K562 (cell line): ENCODE data around the gene HOXA13. TPM values are rescaled to one million over a fixed set of nuclear protein-coding genes. Genes with fewer than 3 reads are reported as not detected.

Source experiments
- ATAC-seq: fragments of 200-7000 bp; cut with Tn5 transposase; 3 replicates; pipeline ENCODE4 v1.9.1; 2020; ENCODE audit warnings: moderate library complexity
- BruUV-seq: library from RNA; stranded (reverse); fragments of 400-500 nt; replicated peaks from 2 replicates; lab custom pipeline; 2021; lab: Mats Ljungman, UMichigan
- CTCF ChIA-PET: fragments of 300-600 bp; formaldehyde crosslinking; extraction: SDS; loops from one replicate; lab custom pipeline; 2021; ENCODE audit warnings: low intra/inter-chr PET ratio; lab: Yijun Ruan, JAX
- POLR2A ChIA-PET: fragments of 300-600, 350-650 bp; sonication (Branson Sonifier 250); formaldehyde crosslinking; extraction: SDS; loops from one replicate; lab custom pipeline; 2021; ENCODE audit warnings: antibody characterized with exemption, inconsistent platforms; lab: Yijun Ruan, JAX
- DNase-seq, 4 experiments: peaks; one replicate each; pipeline versions ENCODE4 v3.0.0 to v3.0.0-alpha.2; 2011 to 2018; ENCODE audit warnings: low spot score in 3 of 4, mixed read lengths in 3 of 4; ENCODE audit errors: extremely low read depth in 1 of 4
- FAIRE-seq: peaks from 2 replicates; lab custom pipeline; 2011; peaks lifted over from hg19 to GRCh38; lab: Jason Lieb, UNC
- H2AFZ ChIP-seq: 2 replicates; pipeline ENCODE4 v1.6.0; 2011; ENCODE audit warnings: low read depth, low read length, control low read depth, inconsistent platforms
- H3K27ac ChIP-seq: fragments of 200-600 bp; 3 replicates; pipeline ENCODE4 v1.8.0; 2011; ENCODE audit warnings: low read depth, mild to moderate bottlenecking, control low read depth, inconsistent platforms, low read length, moderate library complexity, mixed read lengths; ENCODE audit errors: extremely low read depth
- H3K27me3 ChIP-seq, 2 experiments: fragments of 300-600 bp in 1 of 2; 2 replicates in 1 of 2; 3 replicates in 1 of 2; pipeline versions ENCODE4 v1.6.0 to v1.8.0; 2011; ENCODE audit warnings: inconsistent platforms in 2 of 2, low read length in 2 of 2, mild to moderate bottlenecking in 1 of 2, mixed read lengths in 1 of 2, moderate library complexity in 1 of 2; ENCODE audit not compliant: control insufficient read depth in 2 of 2, insufficient read depth in 2 of 2
- H3K36me3 ChIP-seq: fragments of 300-600 bp; 3 replicates; pipeline ENCODE4 v1.8.0; 2011; ENCODE audit warnings: mild to moderate bottlenecking, low read length, inconsistent platforms; ENCODE audit not compliant: control insufficient read depth, insufficient read depth
- H3K4me1 ChIP-seq, 2 experiments: fragments of 200-600 bp in 1 of 2; replicated peaks in 1 of 2; 2 replicates in 1 of 2; 3 replicates in 1 of 2; pipeline versions ENCODE4 v1.5.1 to v1.8.0; 2011; ENCODE audit warnings: inconsistent platforms in 2 of 2, low read length in 2 of 2, mild to moderate bottlenecking in 1 of 2, mixed read lengths in 1 of 2, moderate library complexity in 1 of 2; ENCODE audit not compliant: control insufficient read depth in 2 of 2, insufficient read depth in 2 of 2
- H3K4me2 ChIP-seq: 2 replicates; pipeline ENCODE4 v1.6.1; 2011; ENCODE audit warnings: low read length, control low read depth, inconsistent platforms, mixed read lengths; ENCODE audit not compliant: insufficient read depth
- H3K4me3 ChIP-seq: fragments of 200-600 bp; sonication (generic), shearing (Covaris generic); 2 replicates; pipeline ENCODE4 v1.5.1; 2016; ENCODE audit warnings: control low read depth, inconsistent platforms
- H3K79me2 ChIP-seq: fragments of 200-600 bp; 3 replicates; pipeline ENCODE4 v1.8.0; 2011; ENCODE audit warnings: low read length, inconsistent platforms; ENCODE audit not compliant: control insufficient read depth, insufficient read depth
- H3K9ac ChIP-seq, 2 experiments: 2 replicates each; pipeline versions ENCODE4 v1.6.0 to v1.6.1; 2011; ENCODE audit warnings: low read depth in 2 of 2, low read length in 2 of 2, control low read depth in 1 of 2, inconsistent platforms in 1 of 2, mild to moderate bottlenecking in 1 of 2, mixed read lengths in 1 of 2; ENCODE audit not compliant: insufficient read depth in 1 of 2
- H3K9me1 ChIP-seq: one replicate; pipeline ENCODE4 v1.6.0; 2011; ENCODE audit warnings: inconsistent platforms, mild to moderate bottlenecking, low read length, moderate library complexity; ENCODE audit not compliant: control insufficient read depth, insufficient read depth
- H3K9me3 ChIP-seq: replicated peaks from 2 replicates; pipeline ENCODE4 v1.5.1; 2011; ENCODE audit warnings: low read depth, low read length, inconsistent platforms; ENCODE audit not compliant: control insufficient read depth, insufficient read depth
- H4K20me1 ChIP-seq: replicated peaks from 2 replicates; pipeline ENCODE4 v1.6.1; 2011; ENCODE audit warnings: low read length, inconsistent platforms, mixed read lengths; ENCODE audit not compliant: control insufficient read depth, insufficient read depth
- BCOR ChIP-seq: fragments of 450-650 bp; IDR thresholded peaks from 2 replicates; pipeline ENCODE4 v1.6.1; 2016
- CBFA2T2 ChIP-seq: fragments of 450-650 bp; conservative IDR thresholded peaks from 2 replicates; pipeline ENCODE4 v1.6.1; 2017; ENCODE audit warnings: mild to moderate bottlenecking
- CREB1 ChIP-seq, 2 experiments: sonication (generic) in 1 of 2; formaldehyde crosslinking in 1 of 2; IDR thresholded peaks; 2 replicates each; pipeline versions ENCODE4 v1.6.1 to v1.8.0; 2012 to 2022; ENCODE audit warnings: inconsistent platforms in 1 of 2, mild to moderate bottlenecking in 1 of 2, missing genetic modification reagents in 1 of 2, moderate library complexity in 1 of 2
- KDM1A ChIP-seq, 2 experiments: fragments of 450-650 bp; IDR thresholded peaks; 2 replicates each; pipeline ENCODE4 v1.6.1; 2016; ENCODE audit warnings: mild to moderate bottlenecking in 2 of 2
- MTA1 ChIP-seq: fragments of 450-650 bp; IDR thresholded peaks from 2 replicates; pipeline ENCODE4 v1.6.1; 2017; ENCODE audit warnings: borderline replicate concordance
- NFATC3 ChIP-seq: fragments of 450-650 bp; IDR thresholded peaks from 2 replicates; pipeline ENCODE4 v1.6.1; 2017; ENCODE audit warnings: mild to moderate bottlenecking
- NFRKB ChIP-seq: fragments of 450-650 bp; IDR thresholded peaks from 2 replicates; pipeline ENCODE4 v1.6.1; 2016; ENCODE audit warnings: low read depth
- PCBP1 ChIP-seq: fragments of 200-400 bp; formaldehyde crosslinking; IDR thresholded peaks from 2 replicates; pipeline ENCODE4 v1.6.1; 2018; ENCODE audit warnings: mild to moderate bottlenecking, low read depth, low read length; ENCODE audit not compliant: poor library complexity, severe bottlenecking
- PRMT5 ChIP-seq: sonication (generic); formaldehyde crosslinking; IDR thresholded peaks from 2 replicates; pipeline ENCODE4 v1.5.0; 2020; ENCODE audit warnings: missing genetic modification reagents
- SAFB2 ChIP-seq: fragments of 200-400 bp; formaldehyde crosslinking; IDR thresholded peaks from 2 replicates; pipeline ENCODE4 v1.6.1; 2018; ENCODE audit warnings: borderline replicate concordance, low read length, low read depth, moderate library complexity; ENCODE audit not compliant: severe bottlenecking
- STAT6 ChIP-seq: sonication (generic); formaldehyde crosslinking; IDR thresholded peaks from 2 replicates; pipeline ENCODE4 v1.8.1; 2023; ENCODE audit warnings: mild to moderate bottlenecking, missing genetic modification reagents
- TBL1XR1 ChIP-seq, 2 experiments: IDR thresholded peaks; 2 replicates each; pipeline ENCODE4 v1.6.1; 2012; ENCODE audit warnings: improper control_type of control experiment in 2 of 2, low read length in 2 of 2, mild to moderate bottlenecking in 1 of 2
- ZNF263 ChIP-seq: sonication (generic); formaldehyde crosslinking; IDR thresholded peaks from 2 replicates; pipeline ENCODE4 v1.8.0; 2022; ENCODE audit warnings: mild to moderate bottlenecking, missing genetic modification reagents, borderline replicate concordance
- WGBS: fragments of 100-300 bp; shearing (Covaris generic); methylation state at CpG from one replicate; pipeline ENCODE4 v1.1.6; 2016; ENCODE audit warnings: low coverage, mixed read lengths; ENCODE audit not compliant: insufficient coverage; ENCODE audit errors: missing lambda C conversion rate; 5-methylcytosine and 5-hydroxymethylcytosine counted together
- in situ Hi-C: fragments of 300-500 bp; cut with MboI; formaldehyde crosslinking; loops from 4 replicates; pipeline ENCODE4 v1.15.0; 2018; ENCODE audit warnings: inconsistent platforms, mixed read lengths
- intact Hi-C: fragments of 100-400 bp; cut with micrococcal nuclease; formaldehyde crosslinking; loops from 2 replicates; pipeline ENCODE4 v1.14.2; 2022
- polyA plus RNA-seq, 8 experiments: library from polyadenylated mRNA; depleted of rRNA in 4 of 8; stranded (reverse) in 5 of 8; unstranded in 3 of 8; fragments of >200 nt; fragmentation: Nextera tagmentation in 2 of 8; fragmentation: Illumina TruSeq in 1 of 8; extraction: Ambion mirVana in 2 of 8; extraction: Trizol in 1 of 8; gene quantifications; 2 replicates each; pipeline versions ENCODE4 v1.2.1 to v1.2.3, GENCODE V29; 2011 to 2014; ENCODE audit warnings: inconsistent platforms in 1 of 8, missing spikeins in 1 of 8
- total RNA-seq, 7 experiments: library from RNA; depleted of rRNA in 6 of 7; stranded (reverse); fragments of >200 nt in 6 of 7; fragmentation: Illumina TruSeq in 2 of 7; extraction: Trizol in 2 of 7; gene quantifications; 2 replicates each; pipeline versions ENCODE4 v1.2.1 to v1.2.3, GENCODE V29; 2011 to 2021; ENCODE audit warnings: low replicate concordance in 1 of 7
- TF ChIP-seq, protein P1 (sequence below): sonication (generic); formaldehyde crosslinking; IDR thresholded peaks from 2 replicates; pipeline ENCODE4 v1.8.0; 2022; ENCODE audit warnings: mild to moderate bottlenecking, missing genetic modification reagents, borderline replicate concordance
- TF ChIP-seq, protein P2 (sequence below): fragments of 450-650 bp; formaldehyde crosslinking; IDR thresholded peaks from 2 replicates; pipeline ENCODE4 v1.4.0; 2020; ENCODE audit warnings: mild to moderate bottlenecking, moderate library complexity
- TF ChIP-seq, protein P3 (sequence below): conservative IDR thresholded peaks from 2 replicates; pipeline ENCODE4 v1.6.1; 2011; ENCODE audit warnings: low read depth, mild to moderate bottlenecking, low read length; ENCODE audit not compliant: control insufficient read depth

The HOXA13 gene
- total and polyA plus RNA-seq, 9 of the 15 experiments (the other 6 are each of a cell fraction or from before 2014, with no cell fraction given), result not detected

- intact Hi-C loops, result no loop called here
- POLR2A ChIA-PET, result no interaction called here
These were observed 46.4 kb downstream of the HOXA13 start for GRCh38 chr7:27153526-27153925.

More at GRCh38 chr7:27153526-27153925, 46.4 kb downstream of the HOXA13 start:
- H3K9me1 ChIP-seq, result no peaks in the 10 kb centered on the region
- DNase-seq, result no peak
- peaks cover 0 to 15% of the 10 kb centered on the region in 2 experiments; a peak in 2 of 5 replicates for H3K4me1 ChIP-seq
- no peaks in the 10 kb centered on the region for H3K9me3 ChIP-seq
- H3K9ac ChIP-seq, result no peak overlapping the region
- TF ChIP-seq, protein P1, sequence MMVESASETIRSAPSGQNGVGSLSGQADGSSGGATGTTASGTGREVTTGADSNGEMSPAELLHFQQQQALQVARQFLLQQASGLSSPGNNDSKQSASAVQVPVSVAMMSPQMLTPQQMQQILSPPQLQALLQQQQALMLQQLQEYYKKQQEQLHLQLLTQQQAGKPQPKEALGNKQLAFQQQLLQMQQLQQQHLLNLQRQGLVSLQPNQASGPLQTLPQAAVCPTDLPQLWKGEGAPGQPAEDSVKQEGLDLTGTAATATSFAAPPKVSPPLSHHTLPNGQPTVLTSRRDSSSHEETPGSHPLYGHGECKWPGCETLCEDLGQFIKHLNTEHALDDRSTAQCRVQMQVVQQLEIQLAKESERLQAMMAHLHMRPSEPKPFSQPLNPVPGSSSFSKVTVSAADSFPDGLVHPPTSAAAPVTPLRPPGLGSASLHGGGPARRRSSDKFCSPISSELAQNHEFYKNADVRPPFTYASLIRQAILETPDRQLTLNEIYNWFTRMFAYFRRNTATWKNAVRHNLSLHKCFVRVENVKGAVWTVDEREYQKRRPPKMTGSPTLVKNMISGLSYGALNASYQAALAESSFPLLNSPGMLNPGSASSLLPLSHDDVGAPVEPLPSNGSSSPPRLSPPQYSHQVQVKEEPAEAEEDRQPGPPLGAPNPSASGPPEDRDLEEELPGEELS (CRISPR knock-in tag), result no peak
- TF ChIP-seq NFRKB (no peak), TBL1XR1 (IDR thresholded peaks at IDR 0.05; ENCODE audit: low read length in 2 of 2) (no peak), CREB1 (IDR thresholded peaks at IDR 0.05) (no peak), CREB1 (CRISPR knock-in tag; IDR thresholded peaks at IDR 0.05) (no peak), SAFB2 (no peak), KDM1A (IDR thresholded peaks at IDR 0.05) (no peak), STAT6 (CRISPR knock-in tag) (no peak), MTA1 (no peak), CBFA2T2 (no peak), PCBP1 (no peak), PRMT5 (no peak), ZNF263 (CRISPR knock-in tag) (no peak), BCOR (no peak), NFATC3 (no peak)
- TF ChIP-seq, protein P2, sequence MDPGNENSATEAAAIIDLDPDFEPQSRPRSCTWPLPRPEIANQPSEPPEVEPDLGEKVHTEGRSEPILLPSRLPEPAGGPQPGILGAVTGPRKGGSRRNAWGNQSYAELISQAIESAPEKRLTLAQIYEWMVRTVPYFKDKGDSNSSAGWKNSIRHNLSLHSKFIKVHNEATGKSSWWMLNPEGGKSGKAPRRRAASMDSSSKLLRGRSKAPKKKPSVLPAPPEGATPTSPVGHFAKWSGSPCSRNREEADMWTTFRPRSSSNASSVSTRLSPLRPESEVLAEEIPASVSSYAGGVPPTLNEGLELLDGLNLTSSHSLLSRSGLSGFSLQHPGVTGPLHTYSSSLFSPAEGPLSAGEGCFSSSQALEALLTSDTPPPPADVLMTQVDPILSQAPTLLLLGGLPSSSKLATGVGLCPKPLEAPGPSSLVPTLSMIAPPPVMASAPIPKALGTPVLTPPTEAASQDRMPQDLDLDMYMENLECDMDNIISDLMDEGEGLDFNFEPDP (CRISPR knock-in tag), result no peak
- TF ChIP-seq, protein P3, sequence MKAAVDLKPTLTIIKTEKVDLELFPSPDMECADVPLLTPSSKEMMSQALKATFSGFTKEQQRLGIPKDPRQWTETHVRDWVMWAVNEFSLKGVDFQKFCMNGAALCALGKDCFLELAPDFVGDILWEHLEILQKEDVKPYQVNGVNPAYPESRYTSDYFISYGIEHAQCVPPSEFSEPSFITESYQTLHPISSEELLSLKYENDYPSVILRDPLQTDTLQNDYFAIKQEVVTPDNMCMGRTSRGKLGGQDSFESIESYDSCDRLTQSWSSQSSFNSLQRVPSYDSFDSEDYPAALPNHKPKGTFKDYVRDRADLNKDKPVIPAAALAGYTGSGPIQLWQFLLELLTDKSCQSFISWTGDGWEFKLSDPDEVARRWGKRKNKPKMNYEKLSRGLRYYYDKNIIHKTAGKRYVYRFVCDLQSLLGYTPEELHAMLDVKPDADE, result no peak
- H2AFZ ChIP-seq, result no peak overlapping the region
- no peaks in the 10 kb centered on the region for H3K36me3 ChIP-seq
- no peak for ATAC-seq
- H4K20me1 ChIP-seq, result no peaks in the 10 kb centered on the region
- H3K27me3 ChIP-seq, result peaks cover 38 to 89% of the 10 kb centered on the region in 2 experiments
- H3K27ac ChIP-seq, result no peak overlapping the region
- no peak overlapping the region for H3K4me3 ChIP-seq
- in situ Hi-C loops, result loop anchor here (25.0 kb wide), 3 partner anchors 641 to 1266 kb away; no protein-coding TSS in a partner anchor
- BruUV-seq, result no TSS peak
- WGBS, result 3% methylated on average over 3 of the region's 3 CpGs
- CTCF ChIA-PET, result no interaction called here
- no peak for FAIRE-seq
- no peaks in the 10 kb centered on the region for H3K79me2 ChIP-seq
- no peak overlapping the region for H3K4me2 ChIP-seq
